Measurements from ENCODE around the gene CD2BP2.
A peak's percentile ranks its signal among the peaks of the same experiment; 100 is the strongest.

Gene CD2BP2

GRCh38 chr16:30370456-30371247 is 15.5 kb upstream of the CD2BP2 start, which contains the start of gene TBC1D10B:
Gene TBC1D10B, minus strand, starts transcription at chr16:30370494. Its CDS starts 311 bp downstream, at chr16:30370183.
- H3K4me1 Mint-ChIP-seq, result peaks cover 50% of the 10 kb centered on the region
- ATAC-seq (peak; percentile 89), DNase-seq (peak; percentile 99)
- peak within 1 kb of the TSS; percentile 92 to 97 for H3K4me3 Mint-ChIP-seq
- peak within 1 kb of the TSS; percentile 93 to 98 for H3K27ac Mint-ChIP-seq
- no peaks in the 10 kb centered on the region for H3K27me3 Mint-ChIP-seq
- no peaks in the 10 kb centered on the region for H3K9me3 Mint-ChIP-seq

GRCh38 chr16:30369938-30370455 is 14.9 kb upstream of the CD2BP2 start:
- Mint-ChIP-seq H3K4me3 (peak overlapping the region; percentile 92 to 97), H3K4me1 (peaks cover 51% of the 10 kb centered on the region), H3K27me3 (no peaks in the 10 kb centered on the region), H3K9me3 (no peaks in the 10 kb centered on the region), H3K27ac (peak overlapping the region in 1 of 2 donors; percentile 91)
- peak; percentile 3 for ATAC-seq
- no peak for DNase-seq

- no peaks in the 10 kb centered on the region for H3K9me3 Mint-ChIP-seq
- DNase-seq (no peak), ATAC-seq (no peak)
- H3K4me1 Mint-ChIP-seq, result peaks cover 54% of the 10 kb centered on the region
- peak overlapping the region; percentile 80 to 97 for H3K4me3 Mint-ChIP-seq
- no peaks in the 10 kb centered on the region for H3K27me3 Mint-ChIP-seq
- H3K27ac Mint-ChIP-seq, result peak overlapping the region; percentile 36 to 98
Measured at GRCh38 chr16:30369091-30369937, 14.2 kb upstream of the CD2BP2 start.

GRCh38 chr16:30368792-30369090 is 13.6 kb upstream of the CD2BP2 start:
- peak overlapping the region; percentile 80 to 97 for H3K4me3 Mint-ChIP-seq
- peaks cover 54% of the 10 kb centered on the region for H3K4me1 Mint-ChIP-seq
- H3K9me3 Mint-ChIP-seq, result no peaks in the 10 kb centered on the region

GRCh38 chr16:30368122-30368791 is 13.1 kb upstream of the CD2BP2 start:
- DNase-seq (no peak), ATAC-seq (no peak)
- Mint-ChIP-seq H3K27ac (peak overlapping the region; percentile 71 to 98), H3K9me3 (no peaks in the 10 kb centered on the region), H3K4me1 (peaks cover 54% of the 10 kb centered on the region), H3K4me3 (peak overlapping the region; percentile 80 to 97), H3K27me3 (no peaks in the 10 kb centered on the region)

More at GRCh38 chr16:30368792-30369090, 13.6 kb upstream of the CD2BP2 start:
- ATAC-seq, result no peak
- DNase-seq, result no peak
- Mint-ChIP-seq H3K27me3 (no peaks in the 10 kb centered on the region), H3K27ac (peak overlapping the region; percentile 12 to 98)

GRCh38 chr16:30367349-30368009 is 12.4 kb upstream of the CD2BP2 start:
- peak overlapping the region; percentile 80 to 97 for H3K4me3 Mint-ChIP-seq
- peaks cover 49% of the 10 kb centered on the region for H3K4me1 Mint-ChIP-seq
- H3K27me3 Mint-ChIP-seq, result no peaks in the 10 kb centered on the region
- no peaks in the 10 kb centered on the region for H3K9me3 Mint-ChIP-seq
- peak overlapping the region in 1 of 2 donors; percentile 48 for H3K27ac Mint-ChIP-seq
- ATAC-seq (no peak), DNase-seq (no peak)

- no peak for ATAC-seq
- H3K9me3 Mint-ChIP-seq, result no peaks in the 10 kb centered on the region
- H3K4me3 Mint-ChIP-seq, result peak overlapping the region in 1 of 2 donors; percentile 97
- H3K27ac Mint-ChIP-seq, result no peak overlapping the region
- DNase-seq, result no peak
- peaks cover 40% of the 10 kb centered on the region for H3K4me1 Mint-ChIP-seq
- no peaks in the 10 kb centered on the region for H3K27me3 Mint-ChIP-seq
Measured at GRCh38 chr16:30366511-30366910, 11.4 kb upstream of the CD2BP2 start.

GRCh38 chr16:30365200-30365599 is 10.1 kb upstream of the CD2BP2 start:
- Mint-ChIP-seq H3K4me3 (no peak overlapping the region), H3K27me3 (no peaks in the 10 kb centered on the region), H3K27ac (peak overlapping the region in 1 of 2 donors; percentile 42), H3K4me1 (peaks cover 35% of the 10 kb centered on the region), H3K9me3 (no peaks in the 10 kb centered on the region)
- DNase-seq (no peak), ATAC-seq (no peak)

GRCh38 chr16:30361180-30361579 is 6.1 kb upstream of the CD2BP2 start:
- H3K4me3 Mint-ChIP-seq, result no peak overlapping the region
- H3K27me3 Mint-ChIP-seq, result no peaks in the 10 kb centered on the region
- H3K27ac Mint-ChIP-seq, result no peak overlapping the region
- H3K4me1 Mint-ChIP-seq, result peaks cover 23% of the 10 kb centered on the region
- DNase-seq (no peak), ATAC-seq (no peak)
- H3K9me3 Mint-ChIP-seq, result no peaks in the 10 kb centered on the region

- Mint-ChIP-seq H3K9me3 (no peaks in the 10 kb centered on the region), H3K4me1 (peaks cover 26% of the 10 kb centered on the region), H3K27ac (peak overlapping the region in 1 of 2 donors; percentile 4), H3K27me3 (no peaks in the 10 kb centered on the region), H3K4me3 (no peak overlapping the region)
- no peak for ATAC-seq
- no peak for DNase-seq
Measured at GRCh38 chr16:30359871-30360170, 4.7 kb upstream of the CD2BP2 start.

- ATAC-seq, result no peak
- Mint-ChIP-seq H3K4me1 (peaks cover 29% of the 10 kb centered on the region), H3K9me3 (no peaks in the 10 kb centered on the region), H3K4me3 (no peak overlapping the region), H3K27ac (no peak overlapping the region), H3K27me3 (no peaks in the 10 kb centered on the region)
- no peak for DNase-seq
Measured at GRCh38 chr16:30358990-30359870, 4.1 kb upstream of the CD2BP2 start.

GRCh38 chr16:30358577-30358936 is 3.4 kb upstream of the CD2BP2 start:
- ATAC-seq (no peak), DNase-seq (no peak)
- Mint-ChIP-seq H3K4me1 (peaks cover 36% of the 10 kb centered on the region), H3K9me3 (no peaks in the 10 kb centered on the region), H3K27me3 (no peaks in the 10 kb centered on the region), H3K27ac (no peak overlapping the region), H3K4me3 (no peak overlapping the region)

- H3K9me3 Mint-ChIP-seq, result no peaks in the 10 kb centered on the region
- H3K27ac Mint-ChIP-seq, result no peak overlapping the region
- ATAC-seq (no peak), DNase-seq (no peak)
- peaks cover 42% of the 10 kb centered on the region for H3K4me1 Mint-ChIP-seq
- H3K27me3 Mint-ChIP-seq, result no peaks in the 10 kb centered on the region
- H3K4me3 Mint-ChIP-seq, result no peak overlapping the region
Measured at GRCh38 chr16:30357715-30358576, 2.8 kb upstream of the CD2BP2 start.

Data from stimulated activated naive CD8-positive, alpha-beta T cell treated with anti-CD3 and anti-CD28 coated beads, Interleukin-15, amount 100 ng/mL, for 72 hours (primary cell).